Stomach (tissue), 9 donors: Measurements from ENCODE around the gene ZBTB43. TPM values are rescaled to one million over a fixed set of nuclear protein-coding genes. Genes with fewer than 3 reads are reported as not detected.

Experiments used
- DNase-seq, 2 donors: peaks; one replicate each; pipeline versions ENCODE4 v3.0.0 to v3.0.0-alpha.2; 2013 to 2019
- H3K27ac ChIP-seq, 5 donors: fragments of 200-600 bp in 4 of 5; sonication (generic) in 4 of 5; one replicate each; pipeline ENCODE4 v1.5.1; 2013 to 2019; ENCODE audit warnings: mild to moderate bottlenecking in 1 of 5, moderate library complexity in 1 of 5
- H3K27me3 ChIP-seq, 3 donors: fragments of 200-600 bp; sonication (generic); one replicate each; pipeline ENCODE4 v1.5.1; 2017 to 2019; ENCODE audit warnings: mixed run types in 1 of 3
- H3K36me3 ChIP-seq, 4 donors: fragments of 200-600 bp; sonication (generic); 1 replicate in 3 of 4; 2 replicates in 1 of 4; pipeline ENCODE4 v1.5.1; 2016 to 2019
- H3K4me1 ChIP-seq, 4 donors: fragments of 200-600 bp; sonication (generic); one replicate each; pipeline ENCODE4 v1.5.1; 2016 to 2019
- H3K4me3 ChIP-seq, 4 donors: fragments of 200-600 bp; sonication (generic) in 3 of 4; one replicate each; pipeline ENCODE4 v1.5.1; 2016 to 2019; ENCODE audit warnings: mild to moderate bottlenecking in 1 of 4
- H3K9me3 ChIP-seq, 4 donors: fragments of 200-600 bp; sonication (generic); one replicate each; pipeline ENCODE4 v1.5.1; 2016 to 2019
- EP300 ChIP-seq: sonication (generic); formaldehyde crosslinking; IDR thresholded peaks from one replicate; pipeline ENCODE4 v1.6.1; 2017; ENCODE audit warnings: antibody characterized with exemption
- POLR2A ChIP-seq, 4 donors: fragments of 450-650 bp; IDR thresholded peaks; one replicate each; pipeline ENCODE4 v1.6.1; 2016; ENCODE audit warnings: antibody characterized with exemption in 4 of 4, control low read depth in 2 of 4, mild to moderate bottlenecking in 1 of 4, moderate library complexity in 1 of 4
- POLR2AphosphoS5 ChIP-seq, 3 donors: sonication (generic); formaldehyde crosslinking; IDR thresholded peaks; one replicate each; pipeline ENCODE4 v1.6.1; 2016; ENCODE audit warnings: antibody characterized with exemption in 3 of 3
- WGBS, 5 donors: extraction: QIAGEN DNeasy Blood & Tissue Kit in 3 of 5; methylation state at CpG; one replicate each; pipeline versions ENCODE4 v1.1.5 to v1.1.7; 2013 to 2018; 5-methylcytosine and 5-hydroxymethylcytosine counted together
- intact Hi-C: fragments of 100-400 bp; cut with DNase I; formaldehyde crosslinking; loops from one replicate; pipeline ENCODE4 v1.15.1; 2023; ENCODE audit warnings: low total_unique reads
- polyA plus RNA-seq, 3 donors: library from polyadenylated mRNA; stranded (reverse); fragments of 200-250 nt; gene quantifications; one replicate each; pipeline ENCODE4 v1.2.3, GENCODE V29; 2013
- total RNA-seq, 5 donors: library from RNA; depleted of rRNA; stranded (reverse); fragments of >200 nt; gene quantifications; one replicate each; pipeline versions ENCODE4 v1.1.0 to v1.2.3, GENCODE V29; 2014 to 2016
- TF ChIP-seq, protein P1 (sequence below), 7 experiments: fragments of 450-650 bp in 4 of 7; fragments of 200-600 bp in 3 of 7; sonication (generic) in 3 of 7; IDR thresholded peaks; one replicate each; pipeline ENCODE4 v1.5.1; 2016 to 2019; ENCODE audit warnings: antibody characterized with exemption in 7 of 7, control low read depth in 2 of 7, mild to moderate bottlenecking in 1 of 7
- donor health status: healthy with polysubstance abuse.
- donor health status: Bipolar disorder and iron deficiency.
- donor health status: healthy.

Gene ZBTB43
- total and polyA plus RNA-seq, 8 donors, result 1.8 to 114 (median 6.6) TPM

- no peaks in the 10 kb centered on the region for H3K9me3 ChIP-seq
- intact Hi-C loops, result no loop called here
- TF ChIP-seq, protein P1, sequence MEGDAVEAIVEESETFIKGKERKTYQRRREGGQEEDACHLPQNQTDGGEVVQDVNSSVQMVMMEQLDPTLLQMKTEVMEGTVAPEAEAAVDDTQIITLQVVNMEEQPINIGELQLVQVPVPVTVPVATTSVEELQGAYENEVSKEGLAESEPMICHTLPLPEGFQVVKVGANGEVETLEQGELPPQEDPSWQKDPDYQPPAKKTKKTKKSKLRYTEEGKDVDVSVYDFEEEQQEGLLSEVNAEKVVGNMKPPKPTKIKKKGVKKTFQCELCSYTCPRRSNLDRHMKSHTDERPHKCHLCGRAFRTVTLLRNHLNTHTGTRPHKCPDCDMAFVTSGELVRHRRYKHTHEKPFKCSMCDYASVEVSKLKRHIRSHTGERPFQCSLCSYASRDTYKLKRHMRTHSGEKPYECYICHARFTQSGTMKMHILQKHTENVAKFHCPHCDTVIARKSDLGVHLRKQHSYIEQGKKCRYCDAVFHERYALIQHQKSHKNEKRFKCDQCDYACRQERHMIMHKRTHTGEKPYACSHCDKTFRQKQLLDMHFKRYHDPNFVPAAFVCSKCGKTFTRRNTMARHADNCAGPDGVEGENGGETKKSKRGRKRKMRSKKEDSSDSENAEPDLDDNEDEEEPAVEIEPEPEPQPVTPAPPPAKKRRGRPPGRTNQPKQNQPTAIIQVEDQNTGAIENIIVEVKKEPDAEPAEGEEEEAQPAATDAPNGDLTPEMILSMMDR (IDR thresholded peaks at IDR 0.05), result no peak
- TF ChIP-seq POLR2AphosphoS5 (IDR thresholded peaks at IDR 0.05), result no peak
- TF ChIP-seq EP300, result no peak
- TF ChIP-seq POLR2A (IDR thresholded peaks at IDR 0.05), result no peak
- no peak for DNase-seq
- H3K27me3 ChIP-seq, result peaks cover 0 to 34% (median 0%) of the 10 kb centered on the region in 3 donors
- H3K4me3 ChIP-seq, result no peak overlapping the region
- no peaks in the 10 kb centered on the region for H3K4me1 ChIP-seq
- no peaks in the 10 kb centered on the region for H3K36me3 ChIP-seq
- no peak overlapping the region for H3K27ac ChIP-seq
- 76 to 90% (median 86%) methylated on average over 6 of the region's 6 CpGs for WGBS, 5 donors
Observed at GRCh38 chr9:126851286-126851880, 46.5 kb downstream of the ZBTB43 start.

DNA sequence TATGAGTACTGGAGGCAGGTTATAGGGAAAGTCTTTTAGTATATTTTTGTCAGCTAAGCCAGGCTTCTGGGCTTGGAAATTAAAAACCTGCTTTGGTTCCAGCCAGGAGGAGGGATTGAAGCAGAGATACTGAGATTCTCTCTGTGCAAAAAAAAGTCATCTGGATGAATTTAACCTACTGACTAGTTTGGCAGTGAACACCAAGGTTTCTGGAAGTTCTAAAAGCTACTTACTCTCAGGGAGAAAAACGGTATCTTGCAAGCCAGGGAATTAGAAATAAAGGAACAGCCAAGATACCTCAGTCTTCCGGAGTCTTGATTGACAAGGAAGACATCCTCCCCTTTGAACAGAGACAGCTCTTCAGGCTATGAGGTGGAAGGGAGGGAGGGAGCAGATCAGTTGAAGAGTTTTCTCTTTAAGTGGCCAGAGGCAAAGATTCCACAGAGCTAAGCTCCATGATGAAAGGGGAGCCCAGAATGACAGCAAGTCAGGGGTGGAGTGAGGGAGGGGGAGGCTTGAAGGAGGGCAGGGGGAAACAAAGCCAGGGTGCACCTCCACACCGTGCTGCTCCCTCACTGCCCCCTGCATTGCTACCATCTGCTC is 47.3 kb downstream of the ZBTB43 start:
- TF ChIP-seq POLR2A (IDR thresholded peaks at IDR 0.05) (no peak), POLR2AphosphoS5 (IDR thresholded peaks at IDR 0.05) (no peak)
- DNase-seq, result no peak
- no peaks in the 10 kb centered on the region for H3K9me3 ChIP-seq
- intact Hi-C loops, result no loop called here
- H3K27ac ChIP-seq, result no peak overlapping the region
- peaks cover 0 to 34% (median 0%) of the 10 kb centered on the region in 3 donors for H3K27me3 ChIP-seq
- WGBS, 5 donors, result 39 to 56% (median 40%) methylated on average over 3 of the region's 3 CpGs
- H3K4me3 ChIP-seq, result no peak overlapping the region
- peaks cover under 1 to 4% (median 3%) of the 10 kb centered on the region in 4 donors for H3K4me1 ChIP-seq
- no peaks in the 10 kb centered on the region for H3K36me3 ChIP-seq

GRCh38 chr9:126853667-126854066 is 48.8 kb downstream of the ZBTB43 start:
- no peaks in the 10 kb centered on the region for H3K36me3 ChIP-seq
- WGBS, 5 donors, result 79 to 94% (median 89%) methylated on average over 5 of the region's 5 CpGs
- DNase-seq, result no peak
- peaks cover 0 to 34% (median 0%) of the 10 kb centered on the region in 3 donors for H3K27me3 ChIP-seq
- intact Hi-C loops, result no loop called here
- TF ChIP-seq POLR2A (IDR thresholded peaks at IDR 0.05), result no peak
- TF ChIP-seq POLR2AphosphoS5 (IDR thresholded peaks at IDR 0.05), result no peak
- TF ChIP-seq EP300, result no peak
- TF ChIP-seq, protein P1 (IDR thresholded peaks at IDR 0.05), result no peak
- H3K9me3 ChIP-seq, result no peaks in the 10 kb centered on the region
- peaks cover 5 to 10% (median 7%) of the 10 kb centered on the region in 4 donors for H3K4me1 ChIP-seq
- no peak overlapping the region for H3K4me3 ChIP-seq
- H3K27ac ChIP-seq, result no peak overlapping the region

GRCh38 chr9:126854734-126855133 is 49.9 kb downstream of the ZBTB43 start:
- H3K4me3 ChIP-seq, result no peak overlapping the region
- DNase-seq, result peak in 1 of 2 donors; percentile 50
- H3K27ac ChIP-seq, result no peak overlapping the region
- TF ChIP-seq, protein P1 (IDR thresholded peaks at IDR 0.05), result no peak
- TF ChIP-seq POLR2AphosphoS5 (IDR thresholded peaks at IDR 0.05), result no peak
- no peaks in the 10 kb centered on the region for H3K9me3 ChIP-seq
- H3K27me3 ChIP-seq, result peaks cover 0 to 34% (median 0%) of the 10 kb centered on the region in 3 donors
- intact Hi-C loops, result no loop called here
- WGBS, 5 donors, result 16 to 45% (median 33%) methylated on average over 7 of the region's 7 CpGs
- no peaks in the 10 kb centered on the region for H3K36me3 ChIP-seq
- peaks cover 10 to 14% (median 10%) of the 10 kb centered on the region in 4 donors for H3K4me1 ChIP-seq
